Measurements from ENCODE around the gene PFN3.

The PFN3 gene

DNA sequence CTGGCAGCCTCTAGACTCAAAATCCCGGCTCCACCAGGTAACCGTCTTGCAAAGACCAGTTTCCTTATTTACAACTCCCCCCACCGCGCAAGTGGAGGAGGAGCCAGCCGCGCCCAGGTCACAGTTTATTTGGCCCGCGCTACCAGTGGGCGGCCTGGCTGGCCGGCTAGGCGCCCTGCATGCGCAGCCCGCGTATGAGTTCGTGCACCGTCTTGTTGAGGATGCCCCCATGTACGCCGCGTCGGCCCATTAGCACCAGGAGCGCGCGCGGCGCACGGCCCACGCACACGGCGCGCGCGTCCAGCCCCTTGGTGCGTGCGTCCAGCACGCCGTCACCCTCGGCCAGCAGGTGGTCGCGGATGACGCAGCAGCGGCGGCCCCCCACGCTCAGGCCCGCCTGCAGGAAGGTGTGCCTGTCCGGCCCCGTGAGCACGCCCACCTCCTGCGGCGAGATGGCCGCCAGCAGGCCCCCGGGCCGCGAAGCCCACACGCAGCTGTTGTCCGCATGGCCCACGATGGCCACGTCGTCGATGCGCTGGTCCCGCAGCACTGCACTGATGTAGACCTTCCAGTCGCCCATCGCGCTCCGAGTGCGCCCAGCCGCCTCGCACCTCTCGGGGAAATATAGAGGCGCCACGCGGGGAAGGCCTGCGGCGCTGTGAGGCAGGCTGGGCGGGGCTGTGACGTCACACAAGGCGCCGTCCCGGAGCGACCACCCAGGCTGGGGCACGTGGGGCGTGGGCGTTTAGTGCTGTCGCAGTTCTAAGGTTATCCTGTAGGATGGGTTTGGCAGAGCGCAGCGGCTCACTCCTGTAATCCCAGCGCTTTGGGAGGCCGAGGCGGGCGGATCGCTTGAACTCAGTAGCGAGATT is at the start of gene PFN3:
Gene PFN3 (minus strand): TSS at position 665 of the 872 bp plus-strand sequence. CDS start 85 bp downstream, at position 580.
- H3K27ac ChIP-seq = no peak within 1 kb of the TSS
- TF ChIP-seq, protein P1, sequence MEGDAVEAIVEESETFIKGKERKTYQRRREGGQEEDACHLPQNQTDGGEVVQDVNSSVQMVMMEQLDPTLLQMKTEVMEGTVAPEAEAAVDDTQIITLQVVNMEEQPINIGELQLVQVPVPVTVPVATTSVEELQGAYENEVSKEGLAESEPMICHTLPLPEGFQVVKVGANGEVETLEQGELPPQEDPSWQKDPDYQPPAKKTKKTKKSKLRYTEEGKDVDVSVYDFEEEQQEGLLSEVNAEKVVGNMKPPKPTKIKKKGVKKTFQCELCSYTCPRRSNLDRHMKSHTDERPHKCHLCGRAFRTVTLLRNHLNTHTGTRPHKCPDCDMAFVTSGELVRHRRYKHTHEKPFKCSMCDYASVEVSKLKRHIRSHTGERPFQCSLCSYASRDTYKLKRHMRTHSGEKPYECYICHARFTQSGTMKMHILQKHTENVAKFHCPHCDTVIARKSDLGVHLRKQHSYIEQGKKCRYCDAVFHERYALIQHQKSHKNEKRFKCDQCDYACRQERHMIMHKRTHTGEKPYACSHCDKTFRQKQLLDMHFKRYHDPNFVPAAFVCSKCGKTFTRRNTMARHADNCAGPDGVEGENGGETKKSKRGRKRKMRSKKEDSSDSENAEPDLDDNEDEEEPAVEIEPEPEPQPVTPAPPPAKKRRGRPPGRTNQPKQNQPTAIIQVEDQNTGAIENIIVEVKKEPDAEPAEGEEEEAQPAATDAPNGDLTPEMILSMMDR (conservative IDR thresholded peaks at IDR 0.05; ENCODE audit: low read depth) = no peak
- no peak for DNase-seq (ENCODE audit: low spot score)
- ChIA-PET POLR2A (ENCODE audit: low non-redundant PET) (no interaction called here), CTCF (interaction anchor here (6.5 kb wide), 2 partner anchors 9 to 57 kb away, joined by 162 to 210 read pairs; no protein-coding TSS in a partner anchor)

DNA sequence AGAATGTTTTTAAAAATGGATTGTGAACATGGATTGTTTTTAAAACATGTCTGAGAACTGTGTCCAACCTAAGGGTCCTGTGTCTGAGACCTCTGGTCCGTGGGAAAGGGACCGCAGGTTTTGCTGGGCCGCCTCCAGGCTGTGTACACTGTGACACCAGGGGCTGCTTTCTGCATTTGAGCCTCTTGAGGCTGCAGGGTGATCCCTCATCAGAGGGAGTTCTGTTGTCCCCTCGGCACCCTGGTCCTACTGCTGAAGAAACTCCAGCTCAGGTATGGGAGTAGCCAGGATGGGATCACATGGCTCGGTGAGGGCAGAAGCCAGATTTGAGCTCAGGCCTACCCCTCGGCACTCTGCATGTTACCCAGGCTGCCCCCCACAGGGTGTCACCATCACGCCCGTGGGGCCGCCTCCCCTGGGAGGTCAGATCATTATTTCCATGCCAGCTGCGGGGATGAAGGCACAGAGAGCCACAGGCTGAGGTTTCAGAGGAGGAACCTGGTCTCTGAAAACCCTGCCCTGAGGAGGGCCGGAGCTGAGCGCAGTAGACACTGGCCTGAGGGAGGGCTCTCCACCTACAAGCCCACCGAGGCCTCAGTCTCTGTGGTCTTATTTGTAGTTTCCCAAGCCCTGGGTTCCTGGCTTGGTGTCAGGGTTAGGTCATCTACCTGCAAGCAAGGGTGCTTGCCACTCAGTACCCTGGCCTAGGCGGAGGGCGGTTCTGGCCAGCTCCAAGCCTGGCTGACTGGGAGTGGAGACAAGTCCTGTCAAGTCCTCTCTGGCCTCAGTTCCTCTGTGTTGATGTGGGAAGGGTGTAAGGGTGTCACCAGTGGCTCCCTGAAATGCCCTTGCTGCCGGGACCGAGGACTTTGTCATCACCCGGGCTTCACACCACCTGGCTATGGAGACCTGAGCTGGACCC is 48.9 kb upstream of the PFN3 start:
- TF ChIP-seq, protein P1 (conservative IDR thresholded peaks at IDR 0.05; ENCODE audit: low read depth) = no peak
- peak overlapping the region; percentile 88 for H3K27ac ChIP-seq
- POLR2A ChIA-PET (ENCODE audit: low non-redundant PET) = interaction anchor here (1.1 kb wide), 2 partner anchors 19 to 23 kb away, joined by 3 read pairs; partner anchors contain the start of gene GRK6
- CTCF ChIA-PET = interaction anchor here (0.6 to 12.5 kb wide), 5 partner anchors 23 to 1003 kb away, joined by 3 to 148 read pairs (median 5); partner anchors contain the start of gene GRK6
- DNase-seq (ENCODE audit: low spot score) = no peak

GRCh38 chr5:177448244-177448950 is 47.9 kb upstream of the PFN3 start:
- TF ChIP-seq, protein P1 (conservative IDR thresholded peaks at IDR 0.05; ENCODE audit: low read depth) = no peak
- no peak for DNase-seq (ENCODE audit: low spot score)
- POLR2A ChIA-PET (ENCODE audit: low non-redundant PET) = interaction anchor here (0.8 to 1.7 kb wide), 4 partner anchors 18 to 46 kb away, joined by 3 to 11 read pairs (median 5); partner anchors contain the start of gene GRK6
- CTCF ChIA-PET = interaction anchor here (0.6 to 12.5 kb wide), 7 partner anchors 9 to 627 kb away, joined by 3 to 148 read pairs (median 5); no protein-coding TSS in a partner anchor
- H3K27ac ChIP-seq = peak overlapping the region; percentile 88

DNA sequence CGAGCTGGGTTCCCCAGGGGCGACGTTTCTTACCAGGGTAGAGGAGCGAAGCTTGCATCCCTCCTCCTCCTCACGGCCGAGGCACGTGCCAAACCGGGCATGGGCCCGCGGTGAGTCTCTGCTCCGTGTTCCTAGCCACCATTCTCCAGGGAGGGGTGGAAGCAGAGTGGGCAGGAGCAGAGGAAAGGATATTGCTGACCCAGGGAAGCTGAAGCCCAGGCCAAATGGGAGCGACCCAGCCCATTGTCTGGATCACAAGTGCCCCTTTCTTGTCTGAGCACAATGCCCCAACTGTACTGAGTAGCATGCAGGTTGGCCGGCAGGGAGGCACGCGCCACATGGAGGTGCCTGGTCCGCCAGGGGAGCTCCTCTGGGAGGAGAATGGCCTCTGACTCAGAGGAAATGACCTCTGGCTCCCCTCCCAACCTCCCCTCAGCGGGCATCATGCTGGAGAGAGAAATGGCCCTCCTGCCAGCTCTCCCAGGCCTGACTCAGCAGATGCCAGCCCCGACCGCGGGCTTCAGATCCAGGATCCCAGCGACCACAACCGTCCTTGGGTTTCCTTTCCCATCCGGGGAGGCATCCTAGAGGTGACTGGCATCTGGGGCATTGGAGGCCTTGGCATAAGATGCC is 47.3 kb upstream of the PFN3 start:
- H3K27ac ChIP-seq = peak overlapping the region; percentile 88
- DNase-seq (ENCODE audit: low spot score) = peak; percentile 92
- CTCF ChIA-PET = interaction anchor here (0.8 to 12.5 kb wide), 6 partner anchors 9 to 138 kb away, joined by 4 to 148 read pairs (median 7); no protein-coding TSS in a partner anchor
- POLR2A ChIA-PET (ENCODE audit: low non-redundant PET) = interaction anchor here (0.8 to 1.7 kb wide), 4 partner anchors 18 to 45 kb away, joined by 3 to 11 read pairs (median 5); partner anchors contain the start of gene GRK6
- TF ChIP-seq, protein P1 (conservative IDR thresholded peaks at IDR 0.05; ENCODE audit: low read depth) = peak; percentile 13; the same call in 1 of the 2 replicates

DNA sequence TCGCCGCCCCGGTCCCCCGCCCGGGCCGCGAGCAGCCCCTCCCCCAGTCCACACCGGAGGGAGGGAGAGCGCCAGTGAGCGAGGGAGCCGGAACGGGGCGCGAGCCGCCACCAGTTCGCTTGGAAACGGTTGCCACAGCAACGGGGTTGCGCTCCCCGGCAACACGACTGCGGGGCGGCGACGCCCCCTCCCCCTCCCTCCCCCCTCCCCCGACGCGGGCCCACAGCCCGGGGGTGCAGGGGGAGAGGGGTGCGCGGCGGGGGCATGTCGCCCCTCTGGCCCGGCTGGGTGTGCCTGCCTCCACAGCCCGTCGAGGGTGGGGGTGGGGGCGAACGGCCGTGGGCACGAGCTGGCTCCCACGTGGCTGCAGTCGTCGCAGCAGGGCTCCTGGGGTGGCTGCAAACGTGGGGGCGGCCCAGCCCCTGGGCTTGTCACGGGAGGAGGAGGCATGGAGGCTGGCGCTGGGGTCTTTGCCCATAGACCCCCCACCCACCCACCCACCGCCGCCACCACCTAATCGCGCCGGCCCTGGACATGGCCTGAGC is 46.7 kb upstream of the PFN3 start:
- DNase-seq (ENCODE audit: low spot score) = peak; percentile 64
- ChIA-PET CTCF (interaction anchor here (0.6 to 12.5 kb wide), 8 partner anchors 10 to 137 kb away, joined by 3 to 148 read pairs (median 4); partner anchors contain the start of gene RGS14), POLR2A (ENCODE audit: low non-redundant PET) (interaction anchor here (0.8 to 1.7 kb wide), 4 partner anchors 17 to 45 kb away, joined by 3 to 11 read pairs (median 5); partner anchors contain the start of gene GRK6)
- H3K27ac ChIP-seq = peak overlapping the region; percentile 88
- TF ChIP-seq, protein P1 (conservative IDR thresholded peaks at IDR 0.05; ENCODE audit: low read depth) = no peak
